ENCODE results near the gene NUDT8.
A peak's percentile ranks its signal among the peaks of the same experiment; 100 is the strongest.
"Not testable (repeated sequence)": the region's sequence is repeated elsewhere in the genome, so short reads cannot be mapped to it uniquely, and the experiment has no call there.

The NUDT8 gene

DNA sequence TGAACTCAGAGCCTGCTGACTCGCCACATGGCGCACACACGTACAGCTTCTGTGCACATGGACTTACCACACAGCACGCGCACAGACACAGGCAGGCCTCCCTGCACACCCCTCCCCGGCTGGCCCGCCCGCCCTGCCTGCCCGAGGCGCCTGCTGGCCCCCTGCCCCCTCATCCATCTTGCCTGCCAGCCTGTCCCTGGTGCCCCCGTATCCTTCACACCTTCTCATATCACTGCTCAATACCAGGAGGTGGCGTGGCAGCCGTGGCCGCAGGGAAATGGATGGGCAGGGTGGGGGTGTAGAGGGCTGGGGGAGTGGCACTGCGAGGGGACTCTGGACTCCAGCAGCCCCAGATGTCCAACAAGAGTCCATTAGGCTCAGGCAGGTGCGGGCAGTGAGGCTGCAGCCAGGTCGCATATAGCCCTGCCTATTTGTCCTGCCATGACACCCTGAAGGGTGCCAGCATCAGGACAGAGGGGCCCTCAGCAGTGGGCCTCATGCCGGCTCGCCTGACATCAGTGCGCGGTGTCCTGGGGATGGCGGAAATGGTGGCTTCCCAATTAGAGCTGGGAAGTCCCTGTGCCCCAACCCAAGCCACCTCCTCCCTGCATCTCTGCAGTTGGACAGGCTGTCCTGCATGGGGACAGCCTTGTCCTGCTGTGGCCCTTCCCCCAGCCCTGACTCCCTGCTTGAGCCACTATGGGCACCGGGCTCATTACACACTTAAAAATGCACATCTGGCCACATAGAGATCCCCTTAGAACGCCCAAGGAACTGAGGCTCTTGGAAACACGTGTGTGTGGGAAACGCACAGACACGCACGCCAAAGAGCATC lies 11.8 kb upstream of the NUDT8 start:
- no peak for DNase-seq (ENCODE audit: low read depth)

DNA sequence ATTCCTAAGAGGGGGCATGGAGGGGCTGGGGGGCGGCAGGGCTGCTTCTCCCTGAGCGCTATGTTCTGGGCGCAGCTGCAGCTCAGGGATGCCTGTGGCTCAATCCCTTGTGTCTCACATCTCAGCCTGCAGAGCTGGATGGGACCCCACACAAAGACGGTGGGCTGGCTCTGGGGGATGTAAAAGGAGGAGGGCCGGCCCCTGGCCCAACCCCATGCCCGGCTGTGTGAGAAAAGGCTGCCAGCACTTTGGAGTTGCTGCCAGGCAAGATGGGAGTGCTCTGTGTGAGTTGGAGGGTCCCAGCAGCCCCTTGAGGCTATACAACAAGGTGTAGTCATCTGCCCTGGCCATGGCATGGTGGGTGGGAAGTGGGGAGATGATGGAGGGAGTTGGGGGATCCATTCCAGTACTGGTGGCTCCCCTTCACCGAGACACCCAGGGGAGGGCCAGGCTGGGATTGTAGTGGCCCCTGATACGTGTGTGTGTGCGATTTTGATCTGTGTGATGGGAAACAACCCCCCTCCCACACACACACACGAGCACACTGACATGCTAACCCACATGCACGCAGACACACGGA lies 11.1 kb upstream of the NUDT8 start:
- DNase-seq (ENCODE audit: low read depth): no peak

DNA sequence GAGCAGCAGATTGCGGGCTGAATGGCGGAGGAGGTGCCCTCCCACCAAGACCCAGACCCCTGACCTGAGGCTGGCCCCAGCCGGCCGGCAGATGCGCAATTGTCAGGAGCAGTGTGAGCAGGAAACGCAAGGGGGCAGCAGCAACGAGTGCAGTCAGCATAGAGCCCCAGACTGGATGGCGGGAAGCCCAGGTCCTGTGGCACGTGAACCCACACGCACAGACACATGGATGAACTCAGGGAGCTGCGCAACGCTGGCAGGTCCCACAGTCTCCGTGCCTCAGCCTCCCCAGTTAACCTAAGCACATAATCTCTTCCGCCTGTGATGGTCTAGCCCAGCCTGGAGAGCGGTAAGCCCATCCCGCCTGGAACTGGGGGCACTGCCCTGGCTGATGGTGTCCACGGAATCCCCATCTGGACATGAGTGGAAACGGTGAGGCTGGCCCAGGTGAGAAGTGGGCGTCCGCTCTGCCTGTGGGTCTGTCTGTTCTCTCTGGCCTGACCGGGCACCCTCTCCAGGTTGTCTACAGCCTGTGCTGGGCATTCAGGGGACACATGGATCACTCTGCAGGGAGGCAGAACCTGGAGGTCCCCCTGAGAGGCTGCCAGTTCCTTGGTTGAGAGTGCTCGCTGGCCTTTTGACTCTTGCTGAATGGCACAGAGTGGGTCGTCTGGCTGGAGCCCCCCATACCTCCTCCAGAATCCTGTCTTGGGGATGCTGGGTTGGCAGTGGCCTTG lies 10.5 kb upstream of the NUDT8 start:
- peak; percentile 50 for DNase-seq (ENCODE audit: low read depth)

DNA sequence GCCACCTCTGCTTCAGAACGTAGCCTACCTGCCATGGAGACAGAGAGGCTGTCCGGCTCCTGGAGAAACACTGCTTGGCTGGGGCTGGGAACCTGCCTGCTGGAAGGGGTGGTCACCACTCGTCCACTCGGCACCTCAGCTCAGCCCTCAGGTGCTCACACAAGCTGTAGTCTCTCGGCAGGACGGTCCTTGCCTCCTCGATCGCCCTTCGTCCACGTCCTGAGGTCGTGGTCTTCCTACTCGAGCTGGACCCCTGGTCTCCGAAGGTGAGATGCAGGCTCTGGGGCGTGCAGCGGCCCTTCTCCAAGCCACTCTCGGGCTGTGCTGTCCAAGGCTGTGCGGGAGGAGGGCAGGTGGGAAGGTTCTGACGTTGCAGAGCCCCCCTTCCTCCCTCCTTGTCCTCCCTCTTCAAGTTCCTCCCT lies 9.7 kb upstream of the NUDT8 start, which contains the start of gene TBX10:
Gene TBX10 (minus strand): TSS at position 326 of the 422 bp plus-strand sequence. CDS start 291 bp downstream, at position 35.
- DNase-seq (ENCODE audit: low read depth): no peak

DNA sequence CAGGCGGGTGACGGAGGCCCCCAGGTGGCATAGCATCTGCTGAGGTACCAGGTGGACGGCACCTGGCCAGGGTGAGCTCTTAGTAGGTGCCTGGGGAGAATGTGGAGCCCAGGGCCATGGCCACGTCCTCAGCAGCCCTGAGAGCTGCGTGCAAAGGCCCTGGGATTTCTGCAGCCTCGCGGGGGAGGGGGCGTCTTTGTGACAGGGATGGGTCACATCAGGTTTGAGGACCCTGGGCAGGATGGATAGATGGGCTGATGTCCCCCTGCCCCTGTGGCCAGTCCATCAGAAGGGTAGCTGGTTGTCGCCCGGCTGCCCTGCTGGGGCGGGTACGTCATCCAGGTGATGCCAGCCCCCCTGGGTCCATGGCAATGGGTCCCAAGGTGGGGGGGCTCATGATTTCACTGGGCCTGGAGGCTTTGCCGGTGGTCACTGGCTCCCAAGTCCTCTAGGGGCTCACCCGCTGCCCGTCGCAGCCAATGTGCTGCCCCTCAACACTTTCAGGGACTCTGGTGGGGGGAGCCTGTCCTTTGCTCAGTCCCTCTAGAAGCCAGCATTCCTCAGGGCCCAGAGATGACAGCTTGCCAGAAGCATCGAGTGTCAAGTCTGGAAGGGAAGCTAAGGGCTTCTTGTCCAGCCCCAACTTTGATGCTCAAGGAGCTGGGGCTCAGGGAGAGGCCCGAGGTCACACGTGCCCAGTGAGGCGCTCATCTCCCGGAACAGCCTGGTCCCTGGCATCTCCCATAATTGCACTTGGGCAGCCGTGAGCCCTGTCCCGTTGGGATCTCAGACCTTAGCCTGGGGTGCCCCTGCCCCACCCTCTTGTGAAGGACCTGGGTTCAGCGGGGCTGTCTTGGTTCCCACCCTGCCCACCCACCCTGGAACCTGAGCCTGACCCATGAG lies 9.0 kb upstream of the NUDT8 start:
- DNase-seq (ENCODE audit: low read depth): no peak

DNA sequence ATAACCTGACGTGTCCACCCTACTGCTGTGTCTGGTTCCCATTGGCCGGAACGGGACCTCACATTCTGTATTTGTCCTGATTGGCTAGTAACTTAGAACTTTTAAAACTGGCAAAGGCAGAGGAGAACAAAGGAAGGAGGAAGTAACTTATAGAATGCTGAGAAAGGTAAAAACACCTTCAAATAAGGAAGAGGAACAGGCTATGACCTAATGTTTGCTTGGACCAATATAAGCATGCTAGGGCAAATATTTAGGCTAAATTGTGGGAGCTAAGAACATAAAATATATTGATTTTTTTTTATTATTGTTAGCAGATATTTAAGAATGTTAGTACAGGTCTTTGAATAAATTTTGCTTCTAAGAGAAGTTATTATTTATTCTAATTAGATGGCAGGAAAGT lies 7.7 kb upstream of the NUDT8 start:
- not testable (repeated sequence) for DNase-seq (ENCODE audit: low read depth)

DNA sequence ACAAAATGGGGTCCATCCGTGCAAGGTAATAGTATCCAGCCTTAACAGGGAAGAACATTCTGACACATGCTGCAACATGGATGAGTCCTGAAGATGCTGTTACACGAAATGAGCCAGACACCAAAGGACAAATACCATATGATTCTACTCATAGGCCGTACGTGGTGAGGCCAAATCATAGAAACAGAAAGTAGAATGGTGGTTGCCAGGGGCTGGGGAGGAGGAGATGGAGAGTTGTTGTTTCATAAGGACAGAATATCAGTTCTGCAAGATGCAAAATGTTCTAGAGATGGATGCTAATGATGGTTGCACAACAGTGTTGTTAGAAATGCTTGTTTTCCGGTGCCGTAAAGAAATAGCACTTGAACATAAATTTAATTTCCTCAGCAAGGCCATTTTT lies 7.2 kb upstream of the NUDT8 start:
- DNase-seq (ENCODE audit: low read depth): no peak

DNA sequence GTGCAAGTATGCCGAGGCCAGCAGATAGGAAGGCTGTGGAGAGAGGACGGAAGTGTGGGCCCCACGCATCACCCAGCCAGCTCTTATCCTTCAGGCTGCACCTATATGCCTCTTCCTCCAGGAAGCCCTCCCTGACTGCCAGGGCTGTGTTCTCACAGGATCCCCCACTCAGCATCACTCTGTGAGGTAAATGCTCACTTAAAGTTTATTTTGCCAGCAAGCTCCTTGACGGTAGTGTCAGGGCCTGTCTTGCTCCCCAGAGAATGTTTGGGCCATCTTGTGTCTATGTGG lies 5.4 kb upstream of the NUDT8 start:
- no peak for DNase-seq (ENCODE audit: low read depth)

DNA sequence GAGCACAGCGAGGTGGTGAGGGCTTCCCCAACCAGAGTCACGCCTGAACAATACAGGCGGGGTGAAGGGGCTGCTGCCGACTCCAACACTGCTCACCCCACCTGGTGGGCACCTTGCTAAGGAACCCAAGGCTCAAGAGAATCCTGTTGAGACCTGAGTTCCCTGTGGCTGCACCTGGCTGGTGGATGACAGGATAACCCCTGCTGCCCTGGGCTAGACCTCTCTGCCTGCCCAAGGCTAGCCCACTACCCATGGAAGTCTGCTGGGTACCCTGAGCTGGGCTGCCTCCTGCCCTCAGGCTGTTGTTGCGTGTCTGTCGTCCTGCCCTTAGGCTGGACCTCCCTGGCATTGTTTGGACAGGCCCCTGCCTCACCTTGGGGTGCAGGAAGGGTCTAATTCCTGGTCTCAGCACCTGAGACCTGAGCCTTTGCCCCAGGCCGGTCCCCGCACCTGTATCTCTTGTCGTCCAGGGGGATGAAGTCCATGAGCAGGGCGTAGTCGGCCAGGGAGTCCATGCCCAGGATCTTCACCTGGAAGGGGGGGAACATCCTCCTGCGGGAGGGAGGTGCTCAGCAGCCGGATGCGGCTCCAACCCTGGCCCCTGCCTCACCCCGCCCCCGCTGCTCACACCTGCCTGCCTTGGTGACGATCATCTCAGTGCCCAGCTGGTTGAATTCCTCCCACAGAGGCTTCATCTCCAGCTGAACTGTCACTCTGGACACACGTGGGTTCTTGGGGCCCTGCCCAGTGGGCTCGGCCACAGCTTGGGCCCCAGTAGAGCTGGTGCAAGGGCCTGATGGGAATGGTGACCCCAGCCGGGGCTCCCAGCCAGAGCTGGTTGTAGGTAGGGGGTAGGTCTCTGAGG lies 4.9 kb upstream of the NUDT8 start:
- no peak for DNase-seq (ENCODE audit: low read depth)

DNA sequence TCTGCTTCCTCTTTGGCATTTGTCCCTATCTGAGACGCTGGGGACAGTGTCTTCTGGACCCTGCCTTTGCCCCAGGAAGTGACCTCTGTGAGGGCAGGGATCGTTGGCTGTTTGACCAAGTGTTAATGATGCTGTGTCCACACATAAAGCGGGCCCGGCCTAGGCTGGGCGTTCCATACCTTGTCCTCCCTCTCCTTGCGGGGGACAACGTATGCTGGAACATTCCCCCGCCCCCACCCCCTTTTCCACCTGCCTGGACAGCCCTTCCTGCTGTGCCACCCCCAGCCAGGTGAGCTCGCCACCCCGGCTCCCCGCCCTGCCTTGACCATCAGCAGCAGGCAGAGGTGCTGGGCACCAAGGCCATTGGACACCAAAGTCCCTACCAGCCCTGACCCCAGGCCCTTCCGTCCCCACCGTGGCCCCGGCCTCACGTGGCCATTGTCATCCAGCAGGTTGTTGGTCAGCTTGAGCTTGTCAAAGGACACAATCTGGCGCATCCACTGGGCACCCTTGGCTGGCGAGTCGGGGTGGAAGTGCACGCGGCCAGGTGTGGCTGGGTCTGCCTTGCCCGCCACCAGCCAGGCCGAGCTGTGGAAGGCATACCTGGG lies 4.1 kb upstream of the NUDT8 start:
- DNase-seq (ENCODE audit: low read depth): no peak

DNA sequence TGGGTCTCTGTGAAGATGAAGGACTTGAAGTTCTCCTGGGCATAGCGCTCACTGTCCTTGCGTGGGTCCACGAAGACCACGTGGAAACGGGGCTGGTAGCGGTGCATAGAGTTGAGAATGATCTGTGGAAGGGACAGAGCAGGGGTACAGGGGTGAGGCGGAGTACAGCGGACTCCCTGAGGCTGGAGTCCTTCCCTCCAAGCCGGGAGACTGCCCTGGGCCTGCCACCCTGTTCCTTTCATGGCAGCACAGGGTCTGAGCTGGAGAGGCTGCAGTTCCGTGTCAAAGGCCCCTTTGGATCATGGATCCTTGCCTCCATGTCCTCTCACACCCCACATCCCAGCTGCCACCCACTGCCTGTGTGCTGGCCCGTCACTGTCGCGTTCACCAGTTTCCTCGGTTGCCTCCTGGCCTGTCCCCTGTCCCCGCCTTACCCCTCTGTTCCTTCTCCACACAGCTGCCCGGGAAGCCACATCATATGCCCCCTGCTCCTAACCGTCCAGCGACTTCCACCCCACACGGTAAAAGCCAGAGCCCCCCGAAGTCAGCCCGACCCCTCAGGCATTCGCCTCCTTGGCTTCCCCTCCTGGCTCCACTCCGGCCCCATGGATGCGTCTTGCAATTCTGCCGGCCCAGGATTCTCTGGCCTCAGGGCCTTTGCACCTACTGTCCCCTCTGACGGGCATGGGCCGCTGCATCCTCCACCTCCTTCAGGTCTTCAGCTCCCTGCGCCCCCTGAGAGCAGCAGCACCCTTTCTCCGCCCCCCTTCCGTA lies 3.4 kb upstream of the NUDT8 start:
- no peak for DNase-seq (ENCODE audit: low read depth)

DNA sequence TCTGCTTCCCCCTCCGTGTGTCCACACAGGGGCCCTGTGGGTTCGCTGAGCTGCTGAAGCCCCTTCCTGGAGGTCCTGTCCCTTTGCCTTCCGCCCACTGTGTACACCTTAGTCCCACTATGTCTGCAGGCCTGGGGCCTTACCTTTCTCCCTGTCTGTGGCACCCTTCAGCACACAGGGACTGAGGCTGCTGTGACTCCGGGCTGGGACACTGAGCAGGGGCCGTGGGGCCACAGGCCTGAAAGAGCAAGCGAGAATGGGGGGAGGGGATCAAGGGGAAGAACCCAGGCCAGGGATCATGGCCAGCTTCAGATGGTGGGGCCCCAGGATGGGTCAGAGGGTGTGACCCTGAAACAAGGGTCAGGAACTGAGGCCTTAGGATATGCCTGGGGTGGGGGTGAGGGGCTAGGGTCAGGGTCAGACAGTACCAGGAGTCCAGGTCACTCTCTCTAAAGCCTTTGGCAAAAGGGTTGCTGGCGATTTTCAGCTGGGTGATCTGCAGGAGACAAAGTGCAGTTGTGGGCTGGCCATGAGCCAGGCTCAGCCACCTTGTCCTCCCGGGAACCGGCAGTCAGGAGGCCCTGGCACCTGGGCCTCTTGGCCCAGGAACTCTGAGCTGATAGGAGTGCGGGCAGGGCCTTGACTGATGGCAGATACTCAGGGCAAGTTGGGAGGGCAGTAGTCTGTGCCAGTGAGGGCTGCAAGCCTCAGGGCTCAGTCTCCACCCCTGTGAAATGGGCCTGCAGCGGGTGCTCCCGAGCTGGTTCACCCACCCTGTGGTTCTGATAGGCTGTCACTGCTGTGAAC lies 2.6 kb upstream of the NUDT8 start:
- DNase-seq (ENCODE audit: low read depth): no peak

DNA sequence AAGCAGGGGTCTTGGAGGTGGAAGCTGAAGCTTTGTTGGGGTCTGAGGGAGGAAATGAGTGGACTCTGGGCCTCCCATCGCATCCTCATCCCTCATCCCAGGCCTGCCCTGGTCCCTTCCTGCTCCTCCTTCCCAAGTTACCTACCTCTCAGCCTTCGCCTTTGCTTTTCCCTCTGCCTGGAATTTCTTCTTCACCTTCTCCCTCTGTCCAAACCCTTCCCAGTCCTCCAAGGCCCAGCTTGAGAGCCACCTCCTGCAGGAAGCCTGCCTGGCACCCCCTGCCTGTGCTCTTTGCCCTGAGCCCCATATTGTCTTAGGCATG lies 2.1 kb upstream of the NUDT8 start:
- no peak for DNase-seq (ENCODE audit: low read depth)

DNA sequence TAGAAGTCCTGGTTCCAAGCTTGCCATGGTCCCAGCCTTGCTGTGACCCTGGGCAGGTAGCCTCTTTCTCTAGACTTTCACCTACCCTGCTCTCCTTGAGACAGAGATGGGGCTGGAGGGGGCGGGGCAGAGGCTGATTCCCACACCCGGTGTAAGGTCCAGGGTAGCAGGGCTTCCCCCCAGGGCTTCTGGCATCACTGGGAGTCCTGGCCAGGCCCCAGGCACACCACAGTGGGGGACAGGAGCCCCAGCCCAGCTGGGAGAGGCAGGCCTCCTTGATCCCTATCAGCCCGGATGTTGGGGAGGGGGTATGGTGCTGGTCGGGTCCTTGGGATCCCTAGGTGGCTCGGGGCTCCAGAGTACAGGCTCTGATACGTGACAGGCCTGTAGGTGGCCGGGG lies 1.7 kb upstream of the NUDT8 start:
- no peak for DNase-seq (ENCODE audit: low read depth)

DNA sequence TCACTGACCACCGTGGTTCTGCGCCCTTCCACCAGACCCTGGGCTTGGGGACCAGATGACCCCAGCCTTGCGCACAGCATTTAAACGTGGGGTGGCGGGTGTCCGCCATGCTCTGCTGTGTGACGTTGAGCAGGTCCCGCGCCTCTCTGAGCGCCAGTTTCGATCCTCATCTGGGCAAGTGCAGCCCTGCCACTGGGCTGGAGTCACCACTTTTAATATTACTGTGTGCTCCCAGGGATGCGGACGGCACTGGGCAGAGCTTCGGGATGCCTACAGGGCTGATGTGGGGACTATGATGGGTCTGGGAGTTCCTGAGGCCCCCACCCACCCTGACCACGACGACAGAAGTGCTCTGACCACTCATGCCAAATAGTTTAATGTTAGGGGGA lies 1.2 kb upstream of the NUDT8 start:
- DNase-seq (ENCODE audit: low read depth): no peak

DNA sequence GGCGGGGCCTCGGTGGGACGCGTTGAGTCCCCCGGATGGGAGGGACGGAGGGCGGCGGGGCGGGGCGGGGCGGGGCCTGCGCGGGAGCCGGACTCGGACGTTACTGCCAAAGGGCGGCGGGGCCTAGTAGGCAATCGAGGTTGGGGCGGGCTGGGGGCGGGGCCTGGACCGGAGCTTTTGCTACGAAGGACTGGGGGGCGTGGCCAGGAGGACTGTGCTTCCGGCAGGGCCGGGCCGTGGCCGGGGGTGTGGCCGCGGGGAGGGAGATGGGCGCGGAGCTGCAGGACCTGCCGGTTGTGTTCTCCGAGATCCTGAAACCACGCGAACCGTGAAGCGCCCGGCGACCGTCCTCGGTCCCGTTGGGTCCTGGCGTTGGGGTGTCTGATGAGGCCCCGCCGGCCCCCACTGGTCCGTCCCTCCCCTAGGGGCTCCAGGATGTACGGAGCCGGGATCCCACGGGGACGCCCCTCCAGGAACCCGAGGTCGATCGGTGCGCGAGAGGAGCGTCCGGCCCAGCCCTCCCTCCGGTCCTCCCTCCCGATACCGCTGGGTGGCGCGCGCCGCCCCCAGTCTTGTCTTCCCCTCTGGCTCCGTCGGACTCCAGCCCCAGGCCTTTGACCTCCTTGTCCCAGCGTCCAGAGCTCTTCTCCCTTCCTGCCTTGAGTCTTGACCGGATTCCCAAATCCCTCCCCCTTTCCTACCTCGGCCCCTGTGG lies 648 bp upstream of the NUDT8 start:
- peak; percentile 92 for DNase-seq (ENCODE audit: low read depth)

DNA sequence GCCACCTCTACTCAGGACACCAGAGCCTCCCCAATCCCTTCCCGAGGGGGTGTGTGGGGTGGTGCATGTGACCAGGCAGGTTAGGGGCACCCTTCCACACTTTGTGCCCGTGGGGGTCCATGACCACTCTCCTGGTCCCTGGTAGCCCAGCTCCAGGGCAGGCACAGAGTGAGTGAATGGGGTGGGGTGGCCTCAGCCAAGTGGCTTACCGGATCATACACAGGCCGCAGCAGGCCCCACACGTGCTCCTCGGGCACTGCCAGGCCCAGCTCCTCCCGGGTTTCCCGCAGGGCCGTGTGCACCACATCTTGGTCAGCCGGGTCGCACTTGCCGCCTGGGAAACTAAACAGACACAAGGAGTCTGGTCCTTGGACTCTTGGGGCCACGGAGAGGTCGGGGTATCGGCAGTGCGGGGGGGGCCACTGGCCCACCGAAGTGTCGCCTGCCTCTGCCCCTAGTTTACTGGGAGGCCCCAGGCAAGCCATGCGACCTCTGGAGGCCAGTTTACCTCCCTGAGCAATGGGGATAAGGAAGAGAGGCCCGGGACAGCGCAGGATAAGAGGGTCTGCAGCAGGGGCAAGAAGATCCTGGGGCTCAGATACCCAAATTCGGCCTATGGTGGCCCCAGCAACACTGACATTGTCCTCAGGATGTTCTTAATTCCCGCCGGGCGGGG lies 889 bp downstream of the NUDT8 start:
- DNase-seq (ENCODE audit: low read depth): no peak
